GM18502 (cell line): ENCODE measurements around the gene CASKIN2.
"Not testable (repeated sequence)": the region's sequence is repeated elsewhere in the genome, so short reads cannot be mapped to it uniquely, and the experiment has no call there.

Experiments
- ATAC-seq: cut with Tn5 transposase; IDR thresholded peaks from one replicate; pipeline ENCODE4 v1.9.1; 2021; ENCODE audit warnings: mild to moderate bottlenecking; ENCODE audit not compliant: unreplicated experiment, poor library complexity

Gene CASKIN2

GRCh38 chr17:75524269-75524969 is 9.1 kb upstream of the CASKIN2 start:
- ATAC-seq = no peak

GRCh38 chr17:75523647-75524046 is 8.3 kb upstream of the CASKIN2 start:
- no peak for ATAC-seq

GRCh38 chr17:75521951-75522727 is 6.8 kb upstream of the CASKIN2 start:
- no peak for ATAC-seq

- no peak for ATAC-seq
Measured at GRCh38 chr17:75521290-75521689, 6.0 kb upstream of the CASKIN2 start.

DNA sequence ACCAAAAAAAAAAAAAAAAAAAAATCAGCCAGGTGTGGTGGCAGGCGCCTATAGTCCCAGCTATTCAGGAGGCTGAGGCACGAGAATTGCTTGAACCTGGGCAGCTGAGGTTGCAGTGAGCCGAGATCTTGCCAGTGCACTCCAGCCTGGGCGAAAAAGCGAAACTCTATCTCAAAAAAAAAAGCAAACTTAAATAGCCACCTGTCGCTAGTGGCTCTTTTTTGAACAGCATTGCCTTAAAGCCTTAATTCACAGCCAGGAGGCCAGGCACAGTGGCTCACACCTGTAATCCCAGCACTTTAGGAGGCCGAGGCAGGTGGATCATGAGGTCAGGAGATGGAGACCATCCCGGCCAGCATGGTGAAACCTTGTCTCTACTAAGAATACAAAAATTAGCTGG is 5.1 kb upstream of the CASKIN2 start:
- not testable (repeated sequence) for ATAC-seq

DNA sequence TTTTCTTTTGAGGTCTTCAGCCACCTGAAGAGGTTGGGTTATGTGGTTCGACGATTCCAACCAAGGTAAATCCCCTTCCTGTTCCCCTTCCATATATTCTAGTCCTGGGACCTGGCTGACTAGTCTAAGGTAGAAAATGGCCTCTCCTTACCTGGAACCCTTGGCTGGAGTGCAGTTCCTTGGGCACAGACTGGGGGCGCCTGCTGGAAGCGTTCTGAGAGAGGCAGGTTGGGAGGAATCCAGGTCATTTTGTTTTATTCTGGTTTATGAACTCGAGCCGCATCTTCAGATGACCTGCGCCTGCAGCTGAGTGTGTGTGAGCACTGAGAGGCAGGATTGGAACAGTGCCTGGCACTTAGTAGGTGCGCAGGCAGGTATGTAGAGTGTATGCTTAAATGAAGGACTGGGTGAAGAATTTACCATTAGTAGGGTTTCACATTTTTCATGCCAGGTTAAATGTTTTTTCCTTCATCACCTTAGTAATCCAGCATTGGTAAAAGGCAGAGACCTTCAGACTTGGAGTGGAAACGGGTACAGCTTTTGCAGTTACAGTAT is 3.7 kb upstream of the CASKIN2 start:
- ATAC-seq = no peak

GRCh38 chr17:75518201-75518600 is 2.9 kb upstream of the CASKIN2 start:
- ATAC-seq = no peak

- no peak for ATAC-seq
Measured at GRCh38 chr17:75517297-75517865, 2.0 kb upstream of the CASKIN2 start.

DNA sequence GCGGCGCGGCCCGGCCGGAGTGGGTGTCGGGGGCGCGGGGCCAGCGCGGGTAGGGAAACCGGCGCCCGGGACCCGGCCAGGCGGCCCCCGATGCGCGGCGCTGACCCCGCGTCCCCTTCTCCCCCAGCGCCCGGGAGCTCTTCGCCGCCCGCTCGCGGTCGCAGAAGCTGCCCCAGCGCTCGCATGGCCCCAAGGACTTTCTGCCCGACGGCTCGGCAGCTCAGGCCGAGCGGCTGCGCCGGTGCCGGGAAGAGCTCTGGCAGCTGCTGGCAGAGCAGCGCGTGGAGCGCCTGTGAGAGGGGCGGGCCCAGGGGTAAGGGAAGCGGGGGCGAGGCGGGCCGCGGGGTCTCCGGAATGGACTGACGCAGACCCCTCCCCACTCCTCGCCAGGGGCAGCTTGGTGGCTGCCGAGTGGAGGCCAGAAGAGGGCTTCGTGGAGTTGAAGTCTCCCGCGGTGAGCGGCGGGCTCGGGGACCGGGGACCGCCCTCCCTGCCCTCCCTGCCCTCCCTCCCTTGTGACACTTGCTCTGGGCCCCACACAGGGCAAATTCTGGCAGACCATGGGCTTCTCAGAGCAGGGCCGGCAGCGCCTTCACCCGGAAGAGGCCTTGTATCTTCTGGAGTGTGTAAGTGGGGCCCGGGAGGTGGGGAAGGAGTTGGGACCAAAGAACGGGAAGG is 1.4 kb upstream of the CASKIN2 start:
- peak; percentile 21 for ATAC-seq

DNA sequence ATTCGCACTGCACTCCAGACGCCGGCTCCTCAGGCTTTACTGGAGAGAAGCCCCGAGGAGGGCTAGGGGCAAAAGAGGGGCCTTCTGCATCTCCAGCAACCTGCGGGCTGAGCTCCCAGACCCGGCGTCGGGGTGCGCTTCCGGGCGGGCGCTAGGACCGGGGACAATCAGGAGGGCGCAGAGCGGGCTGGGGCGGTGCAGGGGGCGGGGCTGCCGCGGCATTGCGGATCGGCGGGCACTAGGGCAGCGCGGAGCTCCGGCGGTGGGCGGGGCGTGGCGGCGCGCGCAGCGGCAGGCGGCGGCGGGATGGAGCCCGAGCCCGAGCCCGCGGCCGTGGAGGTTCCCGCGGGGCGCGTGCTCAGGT is 900 bp upstream of the CASKIN2 start, which contains the start of gene TSEN54:
TSS of gene TSEN54 (plus strand) at position 274 of the 364 bp plus-strand sequence. CDS start at position 307, 33 bp downstream.
- ATAC-seq = peak; percentile 68

DNA sequence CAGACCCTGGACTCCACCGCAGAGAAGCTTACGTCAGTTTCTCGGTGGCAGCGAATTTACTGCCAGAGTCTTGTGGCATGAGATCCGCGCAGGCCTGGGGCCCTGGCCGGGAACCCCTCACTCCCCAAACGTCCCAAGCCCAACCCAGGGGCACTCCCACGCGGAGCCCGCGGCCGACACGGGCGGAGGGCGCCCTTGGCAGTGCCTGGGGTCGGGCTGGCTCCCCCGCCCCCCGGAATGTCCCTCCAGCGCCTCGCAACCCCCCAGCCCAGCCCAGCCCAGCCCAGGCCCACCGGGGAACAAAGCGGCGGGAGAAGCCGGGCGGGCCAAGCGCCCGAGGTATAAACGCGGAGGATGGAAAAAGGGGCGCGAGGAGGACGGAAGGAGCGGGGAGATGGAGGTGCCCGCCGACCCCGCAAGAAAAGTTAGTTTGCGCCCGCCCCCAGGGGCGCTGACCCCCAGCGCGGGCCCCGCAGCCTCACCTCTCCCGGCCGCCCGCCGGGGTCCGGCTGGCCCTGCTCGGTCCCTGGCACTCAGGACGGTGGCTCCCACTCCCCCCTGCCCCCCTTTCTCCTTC is 330 bp downstream of the CASKIN2 start:
- ATAC-seq = peak; percentile 6

DNA sequence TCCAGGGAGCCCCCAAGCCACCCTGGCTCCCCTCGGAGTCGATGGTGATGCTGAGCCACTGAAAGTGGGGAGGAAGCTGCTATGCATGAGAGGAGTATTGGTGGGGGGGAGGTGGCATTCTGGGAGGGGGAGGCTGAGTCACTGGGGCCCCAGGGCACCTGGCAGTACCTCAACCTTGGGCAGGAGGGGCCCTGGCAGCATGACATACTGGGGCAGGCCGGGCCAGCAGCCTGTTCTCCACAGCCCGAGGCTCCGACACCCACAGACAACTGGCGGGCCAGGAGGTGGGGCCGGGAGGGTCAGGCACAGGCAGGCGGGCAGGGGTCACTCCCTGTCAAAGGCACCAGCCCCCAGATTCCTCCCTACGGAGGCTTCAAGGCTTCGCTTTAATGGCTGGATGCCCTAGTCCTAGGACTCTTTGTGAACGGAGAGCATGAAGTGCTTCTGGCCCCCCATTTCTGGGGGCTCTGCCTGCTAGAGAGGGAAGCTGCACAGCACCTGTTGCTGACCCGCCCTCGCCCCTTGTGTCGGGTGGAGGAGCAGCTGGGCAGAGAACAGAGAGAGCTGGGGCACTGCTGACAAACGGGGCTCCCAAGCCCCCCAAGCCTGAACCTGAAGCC is 928 bp downstream of the CASKIN2 start:
- no peak for ATAC-seq

DNA sequence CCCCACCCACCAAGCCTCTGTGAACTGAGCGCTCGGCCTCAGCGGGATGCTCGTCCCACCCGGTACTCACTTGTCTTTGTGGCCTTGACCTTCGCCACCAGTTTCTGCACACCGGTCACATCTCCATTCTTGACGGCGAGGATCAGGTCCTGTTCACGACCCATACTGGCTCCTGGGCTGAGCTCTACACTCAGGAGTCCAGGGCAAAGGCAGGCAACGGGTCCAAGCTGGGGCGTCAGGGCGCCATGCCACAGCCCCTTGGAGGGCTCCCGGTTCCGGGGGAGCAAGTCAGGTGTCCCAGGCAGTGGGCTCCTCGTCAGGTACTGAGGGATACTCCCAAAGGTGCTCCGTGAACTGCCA is 1.7 kb downstream of the CASKIN2 start:
- no peak for ATAC-seq

GRCh38 chr17:75512926-75513640 is 2.3 kb downstream of the CASKIN2 start:
- no peak for ATAC-seq

DNA sequence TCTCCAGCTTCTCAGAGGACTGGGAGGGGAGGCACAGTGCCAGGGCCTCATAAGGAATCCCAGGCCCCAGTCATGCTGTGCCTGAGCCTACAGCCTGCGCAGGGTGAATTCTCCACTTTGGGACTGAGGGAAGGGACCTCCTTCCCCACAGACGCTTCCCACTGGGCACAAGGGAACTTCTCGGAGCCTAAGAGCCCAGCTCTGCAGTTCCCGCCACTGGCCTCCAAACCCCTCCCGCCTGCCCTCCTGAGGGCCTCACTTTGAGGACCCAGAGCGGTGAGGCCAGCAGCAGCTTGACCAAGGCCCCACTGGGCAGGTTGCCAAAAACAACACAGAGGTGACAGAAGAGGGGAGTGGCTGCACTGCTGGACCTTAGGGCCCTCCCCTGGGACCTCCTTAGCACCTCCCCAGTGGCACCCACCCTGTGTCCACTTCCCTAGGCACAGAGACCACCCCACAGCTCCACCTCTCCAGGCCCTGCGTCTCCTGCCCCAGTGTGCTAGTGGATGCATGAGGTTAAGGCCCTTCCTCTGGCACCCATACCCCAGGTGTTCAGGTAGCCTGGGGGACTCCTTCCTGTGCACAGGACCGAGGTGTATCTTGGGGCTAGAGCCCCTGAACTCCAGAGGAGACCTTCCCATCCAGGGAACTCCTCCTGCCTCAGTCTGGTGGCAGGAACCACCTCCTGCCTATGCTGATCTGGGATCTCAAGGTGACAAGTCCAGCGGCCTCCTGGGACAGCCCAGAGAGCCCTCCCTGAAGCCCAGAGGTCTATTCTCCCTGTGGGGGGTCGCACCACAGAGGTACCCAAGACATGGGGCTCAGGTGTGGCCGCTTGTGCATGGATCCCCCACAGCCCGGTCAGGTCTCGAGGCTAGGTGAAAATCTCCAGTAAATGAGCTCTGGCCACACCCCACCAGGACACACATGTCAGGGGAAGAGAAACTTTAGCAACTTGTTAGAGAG is 3.4 kb downstream of the CASKIN2 start:
- no peak for ATAC-seq

GRCh38 chr17:75511270-75511609 is 4.1 kb downstream of the CASKIN2 start:
- no peak for ATAC-seq

- no peak for ATAC-seq
Measured at GRCh38 chr17:75509528-75510258, 5.6 kb downstream of the CASKIN2 start.

GRCh38 chr17:75508931-75509361 is 6.4 kb downstream of the CASKIN2 start:
- no peak for ATAC-seq
